Esophagus squamous epithelium (tissue), 4 donors: ENCODE results near the gene ANK2.

Experiments used
- CTCF ChIP-seq, 6 experiments: fragments of 450-650 bp in 4 of 6; fragments of 200-600 bp in 2 of 6; sonication (generic) in 2 of 6; IDR thresholded peaks; one replicate each; pipeline ENCODE4 v1.5.1; 2016 to 2019; ENCODE audit warnings: antibody characterized with exemption in 6 of 6, mild to moderate bottlenecking in 4 of 6, moderate library complexity in 4 of 6
- POLR2A ChIP-seq, 4 donors: fragments of 450-650 bp; IDR thresholded peaks; one replicate each; pipeline ENCODE4 v1.6.1; 2017; ENCODE audit warnings: antibody characterized with exemption in 4 of 4, mild to moderate bottlenecking in 4 of 4, moderate library complexity in 3 of 4

- TF ChIP-seq CTCF (IDR thresholded peaks at IDR 0.05) (no peak), POLR2A (IDR thresholded peaks at IDR 0.05) (no peak)
These were observed 5.9 kb upstream of the ANK2 start for GRCh38 chr4:113043591-113043990.
